ENCODE measurements around the gene CEP290.
A peak's percentile ranks its signal among the peaks of the same experiment; 100 is the strongest.

The CEP290 gene, protein sequence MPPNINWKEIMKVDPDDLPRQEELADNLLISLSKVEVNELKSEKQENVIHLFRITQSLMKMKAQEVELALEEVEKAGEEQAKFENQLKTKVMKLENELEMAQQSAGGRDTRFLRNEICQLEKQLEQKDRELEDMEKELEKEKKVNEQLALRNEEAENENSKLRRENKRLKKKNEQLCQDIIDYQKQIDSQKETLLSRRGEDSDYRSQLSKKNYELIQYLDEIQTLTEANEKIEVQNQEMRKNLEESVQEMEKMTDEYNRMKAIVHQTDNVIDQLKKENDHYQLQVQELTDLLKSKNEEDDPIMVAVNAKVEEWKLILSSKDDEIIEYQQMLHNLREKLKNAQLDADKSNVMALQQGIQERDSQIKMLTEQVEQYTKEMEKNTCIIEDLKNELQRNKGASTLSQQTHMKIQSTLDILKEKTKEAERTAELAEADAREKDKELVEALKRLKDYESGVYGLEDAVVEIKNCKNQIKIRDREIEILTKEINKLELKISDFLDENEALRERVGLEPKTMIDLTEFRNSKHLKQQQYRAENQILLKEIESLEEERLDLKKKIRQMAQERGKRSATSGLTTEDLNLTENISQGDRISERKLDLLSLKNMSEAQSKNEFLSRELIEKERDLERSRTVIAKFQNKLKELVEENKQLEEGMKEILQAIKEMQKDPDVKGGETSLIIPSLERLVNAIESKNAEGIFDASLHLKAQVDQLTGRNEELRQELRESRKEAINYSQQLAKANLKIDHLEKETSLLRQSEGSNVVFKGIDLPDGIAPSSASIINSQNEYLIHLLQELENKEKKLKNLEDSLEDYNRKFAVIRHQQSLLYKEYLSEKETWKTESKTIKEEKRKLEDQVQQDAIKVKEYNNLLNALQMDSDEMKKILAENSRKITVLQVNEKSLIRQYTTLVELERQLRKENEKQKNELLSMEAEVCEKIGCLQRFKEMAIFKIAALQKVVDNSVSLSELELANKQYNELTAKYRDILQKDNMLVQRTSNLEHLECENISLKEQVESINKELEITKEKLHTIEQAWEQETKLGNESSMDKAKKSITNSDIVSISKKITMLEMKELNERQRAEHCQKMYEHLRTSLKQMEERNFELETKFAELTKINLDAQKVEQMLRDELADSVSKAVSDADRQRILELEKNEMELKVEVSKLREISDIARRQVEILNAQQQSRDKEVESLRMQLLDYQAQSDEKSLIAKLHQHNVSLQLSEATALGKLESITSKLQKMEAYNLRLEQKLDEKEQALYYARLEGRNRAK (N-terminal part only)

DNA sequence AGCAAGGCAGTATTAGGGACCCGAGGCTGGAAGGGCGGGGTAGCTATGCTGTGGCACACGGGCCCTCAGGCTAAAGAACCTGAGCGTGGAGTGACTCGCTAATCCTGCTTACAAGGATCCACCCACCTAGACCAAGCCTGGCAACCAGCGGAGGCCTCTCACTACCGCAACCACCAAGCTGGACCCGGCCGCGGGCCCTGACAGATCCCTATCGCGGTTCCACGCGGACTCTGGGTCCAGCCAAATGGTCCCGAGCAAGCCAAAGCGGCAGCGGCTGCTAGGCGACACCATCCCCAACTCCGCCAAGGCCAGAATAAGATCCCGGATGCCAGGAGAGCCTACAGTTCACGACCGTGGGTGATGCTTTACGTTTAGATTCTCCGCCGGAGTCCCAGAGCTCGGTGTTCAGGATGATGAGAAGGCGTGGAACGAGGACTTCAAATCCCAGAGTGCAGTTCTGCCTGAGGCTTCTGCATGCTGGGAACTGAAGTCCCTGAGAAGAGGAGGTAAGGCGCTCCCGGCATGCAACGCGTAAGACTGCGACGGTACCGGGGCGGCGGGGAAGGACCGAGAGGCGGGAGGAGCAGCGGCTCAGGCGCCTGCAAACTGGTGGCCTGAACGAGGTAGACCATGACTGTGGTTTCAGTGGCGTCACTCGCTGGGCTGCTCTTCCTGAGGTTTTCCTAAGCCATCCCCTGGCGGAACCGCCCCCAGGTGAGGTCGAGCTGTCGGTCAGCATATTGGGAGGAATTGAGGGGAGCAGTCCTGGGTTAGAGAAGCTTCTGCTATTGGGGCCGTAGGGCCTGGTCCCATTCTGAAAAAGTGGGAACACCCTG lies at the start of gene CEP290, which contains the start of gene TMTC3:
Gene CEP290 (minus strand): TSS at position 315 of the 836 bp plus-strand sequence. CDS start 781 bp downstream, outside the sequence.
Gene TMTC3 (plus strand): TSS at position 534 of the 836 bp plus-strand sequence. CDS start 6,009 bp downstream, outside the sequence.
- peak; percentile 99 for DNase-seq

DNA sequence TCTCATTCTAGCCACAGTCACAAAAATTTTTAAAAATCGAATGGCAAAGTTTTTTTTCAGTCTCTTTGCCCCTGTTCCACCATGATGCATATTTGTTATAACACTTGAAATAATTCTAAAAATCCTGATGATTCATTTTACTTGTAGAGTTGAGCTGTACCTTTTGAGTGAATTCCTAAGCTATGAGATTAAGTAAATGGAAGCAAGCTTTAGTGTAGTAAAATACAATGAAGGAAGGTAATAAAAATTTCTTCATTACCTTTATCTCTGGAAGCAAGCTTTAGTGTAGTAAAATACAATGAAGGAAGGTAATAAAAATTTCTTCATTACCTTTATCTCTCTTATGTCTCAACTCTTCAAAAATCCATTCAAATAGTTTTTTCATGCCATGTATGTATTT lies 46.3 kb upstream of the CEP290 start:
- DNase-seq = no peak

DNA sequence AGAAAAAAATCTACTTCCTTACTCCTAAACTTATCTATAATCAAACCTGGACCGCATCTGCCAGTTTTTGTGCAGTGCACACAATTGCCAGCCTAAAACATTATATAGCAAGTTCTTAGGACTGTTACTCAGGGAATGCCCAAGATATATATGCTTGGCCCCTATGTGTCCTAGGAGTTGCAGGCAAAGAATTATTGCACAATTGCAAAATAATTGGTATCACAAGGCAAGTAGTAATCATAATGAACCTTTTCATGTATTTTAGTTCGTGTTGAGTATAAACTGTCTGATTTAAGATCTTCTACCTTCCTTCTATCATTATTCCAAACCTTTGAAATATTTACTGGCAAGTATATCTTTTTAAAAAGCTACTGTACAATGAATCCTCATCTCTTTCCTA lies 45.7 kb upstream of the CEP290 start:
- DNase-seq = no peak

DNA sequence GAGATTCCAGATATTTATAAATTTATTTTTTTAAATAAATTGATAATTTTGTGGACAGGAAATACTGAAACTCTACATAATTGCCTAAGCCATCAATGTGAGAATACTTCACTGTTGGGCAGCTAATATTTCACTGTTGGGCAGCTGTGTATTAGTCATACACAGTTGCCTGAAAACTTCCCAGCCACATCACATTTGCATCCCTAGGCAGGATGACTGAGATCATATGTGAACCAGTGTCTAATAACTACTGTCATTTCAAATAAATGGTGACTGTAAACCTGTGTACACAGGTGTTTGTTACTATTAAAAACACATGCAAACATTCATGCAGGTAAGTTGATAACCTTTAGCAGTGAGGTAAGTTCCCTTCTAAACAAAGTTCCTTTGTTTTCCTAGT lies 44.1 kb upstream of the CEP290 start:
- DNase-seq = peak; percentile 22

DNA sequence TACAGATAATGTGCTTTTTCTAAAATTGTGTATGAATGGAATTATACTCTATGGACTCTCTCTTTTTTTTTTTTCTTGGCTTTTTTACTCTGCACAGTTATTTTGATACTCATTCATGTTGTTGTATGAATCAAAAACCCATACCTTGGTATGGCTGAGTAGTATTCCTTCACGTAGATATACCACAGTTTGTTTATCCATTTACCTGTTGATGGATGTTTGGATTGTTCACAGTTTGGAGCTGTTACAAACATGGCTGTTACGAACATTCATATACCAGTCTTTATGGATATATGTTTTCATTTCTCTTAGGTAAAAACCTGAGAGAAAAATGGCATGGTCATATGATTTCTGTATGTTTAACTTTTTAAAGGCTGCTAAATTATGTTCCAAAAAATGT lies 43.4 kb upstream of the CEP290 start:
- DNase-seq = no peak

DNA sequence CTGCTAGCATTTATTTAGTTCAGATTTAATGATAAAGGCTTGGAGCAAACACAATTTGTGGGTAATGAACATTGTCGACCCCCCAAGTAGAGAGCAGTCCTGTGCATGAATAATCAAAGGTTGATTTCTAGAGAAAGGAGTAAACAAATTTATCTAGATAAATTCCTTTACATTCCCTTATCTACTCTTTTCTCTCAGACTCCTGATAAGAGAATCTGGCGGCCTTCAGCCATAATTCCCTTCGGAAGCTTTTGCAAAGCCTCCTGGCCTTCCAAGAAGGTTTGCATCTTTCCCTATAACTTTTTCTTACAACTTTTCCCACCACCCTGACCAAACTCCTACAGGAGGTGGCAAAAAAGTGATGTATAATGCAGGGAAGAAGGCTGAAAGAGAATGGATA lies 42.3 kb upstream of the CEP290 start:
- DNase-seq = no peak

DNA sequence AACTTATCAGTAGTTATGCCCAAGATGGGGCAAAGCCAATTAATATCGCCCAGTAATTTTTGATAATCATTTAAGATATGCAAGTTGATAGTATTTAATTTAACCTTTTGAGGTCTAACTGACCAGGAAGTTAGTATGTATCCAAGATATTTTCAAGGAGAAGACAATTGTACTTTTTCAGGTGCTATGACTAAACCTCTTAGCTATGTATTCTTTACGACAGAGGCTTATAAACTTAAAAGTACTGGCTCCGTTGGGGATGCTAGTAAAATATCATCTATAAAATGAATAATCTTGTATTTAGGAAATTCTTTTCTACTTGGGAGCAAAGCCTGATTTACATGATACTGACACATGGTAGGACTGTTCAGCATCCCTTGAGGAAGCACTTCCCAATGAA lies 40.5 kb upstream of the CEP290 start:
- no peak for DNase-seq

DNA sequence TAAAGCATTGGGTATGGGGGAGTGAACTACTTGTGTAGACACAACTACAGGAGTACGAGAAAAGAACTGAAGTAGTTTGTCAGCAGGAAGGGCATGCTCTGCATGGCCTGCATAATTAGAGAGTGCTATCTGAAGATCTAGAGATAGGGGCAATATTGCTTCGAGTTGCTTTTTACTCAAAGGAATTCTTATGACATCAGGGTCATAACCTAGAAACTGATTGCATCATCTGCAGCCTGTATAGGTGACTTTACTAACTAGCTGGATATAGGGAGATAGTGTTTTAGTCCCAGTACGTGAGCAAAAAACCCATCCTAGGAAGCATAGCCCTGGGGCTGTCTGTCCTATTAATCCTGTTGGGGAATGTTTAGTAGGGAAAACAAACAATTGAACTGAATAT lies 40.0 kb upstream of the CEP290 start:
- DNase-seq = no peak

DNA sequence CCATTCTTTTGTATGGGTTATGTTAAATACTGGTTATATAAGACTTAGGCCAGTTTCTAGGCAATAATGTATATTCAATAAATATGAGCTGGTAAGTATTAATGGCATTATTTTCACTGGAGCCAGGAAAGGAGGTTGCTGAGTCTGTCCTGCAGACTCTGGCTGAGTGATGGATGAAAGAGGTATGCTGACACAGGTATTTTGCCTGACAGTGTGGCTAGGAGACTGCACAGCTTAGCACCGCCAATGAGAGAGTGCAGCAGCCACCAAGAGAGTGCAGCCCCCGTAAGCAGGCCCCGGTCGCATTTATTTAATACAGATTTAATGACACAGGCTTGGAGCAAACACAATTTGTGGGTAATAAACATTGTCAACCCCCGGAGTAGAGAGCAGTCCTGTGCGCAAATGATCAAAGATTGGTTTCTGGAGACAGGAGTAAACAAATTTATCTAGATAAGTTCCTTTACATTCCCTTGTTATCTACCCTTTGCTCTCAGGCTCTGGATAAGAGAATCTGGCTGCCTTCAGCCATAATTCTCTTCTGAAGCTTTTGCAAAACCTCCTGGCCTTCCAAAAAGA lies 37.6 kb upstream of the CEP290 start:
- no peak for DNase-seq

DNA sequence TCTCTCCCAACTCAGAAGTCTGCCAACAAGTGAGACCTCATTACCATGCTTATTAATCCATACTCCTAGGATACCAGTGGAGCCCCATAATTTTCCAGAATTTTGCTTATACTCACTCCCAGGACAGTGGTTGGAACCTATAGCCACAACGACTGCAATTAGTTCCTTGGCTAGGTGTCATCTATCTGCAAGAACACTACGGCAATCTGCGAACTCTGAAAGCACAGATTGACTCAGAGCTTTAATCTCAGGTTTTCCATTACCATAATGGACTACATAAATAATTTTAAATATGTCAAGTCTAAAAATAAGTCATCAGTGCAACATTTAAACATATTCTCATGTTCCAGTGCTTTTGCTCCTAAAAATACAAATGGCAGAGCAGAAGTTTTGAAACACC lies 33.7 kb upstream of the CEP290 start:
- no peak for DNase-seq

DNA sequence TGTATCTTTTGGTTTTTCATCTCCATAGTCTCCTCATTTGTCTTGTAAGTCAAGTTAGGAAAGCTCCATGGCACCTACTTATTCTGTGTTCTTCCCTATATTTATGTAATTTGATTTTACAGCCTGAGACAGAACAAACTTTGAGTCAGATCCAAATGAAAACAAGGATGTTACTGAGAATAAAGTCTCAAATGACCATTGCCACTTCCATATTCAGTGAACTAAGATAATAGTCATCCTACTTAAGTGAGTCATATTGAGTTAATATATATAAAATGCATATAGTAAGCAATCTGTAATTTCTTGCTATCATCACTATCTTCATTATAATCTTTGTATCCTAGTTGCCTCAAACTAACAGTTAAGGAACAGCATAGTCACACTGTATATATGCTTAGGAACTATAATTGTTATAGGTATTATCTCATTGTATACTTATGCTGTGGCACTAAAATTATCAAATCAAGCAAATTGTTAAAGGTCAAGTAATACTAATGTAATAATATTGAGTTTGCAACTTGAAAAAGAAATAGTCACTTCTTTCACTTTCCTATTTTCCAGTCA lies 31.0 kb upstream of the CEP290 start:
- no peak for DNase-seq

DNA sequence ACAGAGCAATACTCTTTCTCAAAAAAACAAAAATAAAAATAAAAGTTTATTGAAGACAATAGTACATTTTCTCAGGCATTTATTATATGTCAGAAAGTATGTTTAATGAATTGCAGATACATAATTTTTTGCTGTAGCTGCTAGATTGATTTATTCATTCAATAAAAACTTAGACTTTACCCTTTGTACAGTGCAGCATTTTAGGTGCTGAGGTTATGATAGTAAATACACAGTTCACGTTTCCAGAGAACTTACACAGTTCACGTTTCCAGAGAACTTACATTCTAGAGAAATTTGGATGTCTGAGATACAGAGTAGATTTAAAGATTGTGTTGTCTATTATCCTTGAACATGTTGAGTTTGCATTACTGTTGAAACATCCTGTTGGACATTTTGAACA lies 25.5 kb upstream of the CEP290 start:
- no peak for DNase-seq

DNA sequence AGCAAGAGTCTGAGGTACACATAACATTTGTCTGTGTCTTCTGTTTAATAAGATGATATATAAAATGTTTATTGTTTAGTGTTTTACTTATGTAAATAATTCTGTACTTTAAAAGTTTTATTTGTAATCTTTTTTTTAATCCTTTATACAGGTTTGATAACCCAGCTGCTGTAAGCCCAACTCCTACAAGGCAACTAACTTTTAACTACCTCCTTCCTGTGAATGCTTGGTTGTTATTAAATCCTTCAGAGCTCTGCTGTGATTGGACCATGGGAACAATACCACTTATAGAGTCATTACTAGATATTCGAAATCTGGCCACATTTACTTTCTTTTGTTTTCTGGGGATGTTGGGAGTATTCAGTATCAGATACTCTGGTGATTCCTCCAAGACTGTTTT lies 24.3 kb upstream of the CEP290 start:
- no peak for DNase-seq

DNA sequence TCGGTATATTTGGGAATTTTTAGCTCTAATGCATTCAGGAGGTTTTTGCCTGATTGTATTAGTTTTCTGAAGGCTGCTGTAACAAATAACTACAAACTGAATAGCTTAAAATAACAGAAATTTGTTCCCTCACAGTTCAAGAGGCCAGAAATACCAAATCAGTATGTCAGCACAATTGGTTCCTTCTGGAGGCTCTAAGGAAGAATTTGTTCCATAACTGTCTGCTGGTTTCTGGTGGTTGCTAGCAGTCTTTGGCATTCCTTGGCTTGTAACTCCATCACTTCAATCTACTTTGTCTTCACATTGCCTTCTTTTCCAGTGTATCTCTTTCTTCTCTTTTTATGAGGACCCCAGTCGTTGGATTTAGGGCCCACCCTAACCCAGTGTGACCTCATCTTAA lies 21.5 kb upstream of the CEP290 start:
- DNase-seq = no peak

DNA sequence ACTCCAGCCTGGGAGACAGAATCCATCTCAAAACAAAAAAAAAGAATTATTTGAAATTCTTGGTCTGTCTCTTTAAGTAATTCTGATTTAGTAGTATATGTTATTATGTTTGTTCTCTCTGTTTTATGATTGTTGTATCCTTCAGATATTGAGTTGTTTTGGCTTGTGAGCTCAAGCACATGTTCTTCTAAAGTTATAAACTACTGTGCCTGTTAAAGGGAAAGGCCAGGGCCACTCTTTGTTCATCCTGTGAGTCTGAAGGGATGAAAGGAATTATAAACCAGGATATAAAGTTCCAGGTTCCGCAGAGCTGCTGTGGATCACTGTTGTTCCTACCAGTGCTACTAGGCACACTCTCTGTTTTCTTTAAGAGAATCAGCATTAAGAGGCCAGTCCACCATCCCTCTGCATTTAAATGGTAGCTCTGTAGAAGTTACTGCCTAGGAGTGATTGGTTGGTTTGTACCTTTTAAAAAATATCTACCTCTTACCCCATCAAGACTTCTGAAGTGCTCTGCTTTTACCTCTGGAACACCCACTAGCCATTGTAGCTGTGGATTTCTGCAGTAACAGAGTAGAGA lies 14.3 kb upstream of the CEP290 start:
- DNase-seq = no peak

DNA sequence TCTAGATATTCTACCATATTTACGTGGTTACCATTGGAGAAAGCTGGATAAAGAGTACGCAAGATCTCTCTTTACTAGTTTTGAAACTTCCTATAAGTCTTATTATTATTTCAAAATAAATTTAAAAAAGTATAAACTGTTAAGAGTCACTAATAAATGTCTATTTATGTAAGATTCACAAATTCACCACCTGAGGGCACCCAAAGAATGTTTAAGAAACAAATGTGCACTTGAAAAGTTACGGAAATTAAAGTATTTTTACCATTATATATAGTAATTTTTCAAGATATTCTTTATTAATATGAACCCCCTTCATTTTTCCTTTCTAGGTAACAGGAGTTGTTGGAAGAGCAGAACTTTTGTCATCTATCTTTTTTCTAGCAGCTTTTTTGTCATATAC lies 12.1 kb upstream of the CEP290 start:
- DNase-seq = no peak

DNA sequence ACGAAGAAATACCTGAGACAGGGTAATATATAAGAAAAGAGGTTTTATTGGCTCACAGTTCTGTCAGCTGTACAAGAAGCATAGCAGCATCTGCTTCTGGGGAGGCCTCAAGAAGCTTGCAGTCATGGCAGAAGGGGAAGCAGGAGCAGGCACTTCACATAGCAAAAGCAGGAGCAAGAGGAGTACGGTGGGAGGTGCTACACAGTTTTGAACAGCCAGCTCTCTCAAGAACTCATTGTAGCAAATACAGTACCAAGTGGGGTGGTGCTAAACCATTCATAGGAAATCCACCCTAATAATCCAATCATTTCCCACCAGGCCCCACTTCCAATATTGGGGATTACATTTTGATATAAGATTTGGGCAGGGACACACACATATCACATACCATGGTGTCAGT lies 8.2 kb upstream of the CEP290 start:
- DNase-seq = no peak

DNA sequence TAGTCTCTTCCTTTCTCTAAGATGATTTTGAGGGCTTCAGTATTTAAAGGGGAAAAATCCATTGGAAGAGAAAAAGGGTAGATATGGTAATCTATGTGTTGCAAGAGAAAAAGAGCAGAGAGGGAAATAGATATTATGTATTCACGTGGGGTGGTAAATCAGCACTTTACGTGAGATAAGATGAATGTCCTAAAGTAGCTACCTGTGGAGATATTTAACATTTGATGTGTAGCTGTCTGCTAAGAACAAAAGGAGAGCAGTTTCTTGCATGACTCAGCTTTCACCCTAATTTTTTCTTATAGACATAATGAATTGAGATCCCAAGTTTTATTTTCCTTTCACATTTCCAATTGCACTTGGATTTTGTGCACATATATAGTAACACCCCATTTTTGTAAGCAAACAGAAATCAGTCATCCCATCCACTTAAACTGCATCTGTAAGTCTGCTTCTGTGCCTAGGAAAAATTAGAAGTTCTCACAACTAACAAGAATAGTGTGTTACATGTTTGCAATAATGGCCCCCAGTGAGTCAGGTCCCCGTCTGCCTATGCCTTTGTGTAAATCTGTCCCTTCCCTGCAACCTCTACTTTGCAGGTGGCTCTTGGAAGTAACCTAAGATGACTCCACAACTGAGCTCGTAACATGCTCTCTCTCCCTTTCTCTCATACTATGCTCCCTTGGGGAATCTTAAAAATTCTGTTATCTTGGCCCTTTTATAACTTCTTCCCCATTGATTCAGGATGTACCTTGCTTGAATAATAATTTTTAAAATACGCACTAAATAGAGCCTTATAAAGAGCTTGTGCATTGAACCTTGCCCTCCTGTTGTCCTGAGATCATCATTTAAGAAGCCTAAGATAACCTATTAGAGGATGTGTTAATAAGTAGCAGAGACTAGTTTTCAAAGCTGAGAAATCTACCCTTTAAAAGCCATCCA lies 3.9 kb upstream of the CEP290 start:
- no peak for DNase-seq

DNA sequence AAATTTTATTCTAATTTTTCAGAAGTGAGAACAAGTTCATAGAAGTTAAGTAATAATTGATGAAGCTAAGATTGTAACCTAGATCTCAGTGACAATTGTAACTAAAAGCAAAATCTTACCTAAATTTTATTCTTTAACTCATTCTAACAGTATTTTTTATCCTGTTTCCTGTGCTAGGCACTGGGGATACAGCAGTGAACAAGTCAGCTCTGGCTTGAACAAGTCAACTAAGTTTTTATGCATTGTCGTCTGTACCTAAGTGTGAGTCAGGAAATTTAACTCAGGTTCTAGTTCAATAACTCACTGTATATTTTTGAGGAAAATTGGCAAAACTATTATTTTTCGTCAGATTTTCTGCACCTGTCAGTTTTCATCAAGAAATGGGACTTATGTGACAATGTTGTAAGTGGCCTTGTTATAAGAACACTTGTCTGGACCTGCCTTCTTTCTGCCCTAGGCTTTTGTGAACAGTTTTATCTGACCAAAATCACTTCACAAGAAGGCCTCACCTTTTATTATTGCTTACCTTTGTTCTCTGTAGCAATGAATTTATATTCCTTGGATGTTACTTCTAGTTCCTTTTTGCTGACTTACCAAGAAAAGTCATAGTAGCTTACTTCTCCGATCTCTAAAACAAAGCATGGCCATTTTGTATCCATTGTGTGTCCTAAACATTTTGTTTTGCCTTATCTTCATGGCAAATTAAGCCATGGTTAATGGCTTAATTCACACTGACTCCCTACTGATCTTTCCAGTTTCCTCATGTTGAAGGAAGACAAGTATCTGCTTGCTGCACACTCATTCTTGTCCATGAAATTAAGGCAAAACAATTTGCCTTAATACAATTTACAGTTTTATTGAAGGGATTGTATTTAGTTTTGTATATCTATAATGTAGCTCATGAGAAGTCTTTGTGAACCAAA lies 2.9 kb upstream of the CEP290 start:
- no peak for DNase-seq

Measured in NCI-H774 (cell line).